Body of pancreas (tissue), 4 donors: ENCODE data around the gene CXXC1.

Experiments
- POLR2A ChIP-seq, 3 donors: fragments of 450-650 bp; IDR thresholded peaks; one replicate each; pipeline ENCODE4 v1.6.1; 2016; ENCODE audit warnings: antibody characterized with exemption in 3 of 3, mild to moderate bottlenecking in 2 of 3
- TF ChIP-seq, protein P1 (sequence below), 7 experiments: fragments of 450-650 bp in 4 of 7; fragments of 200-600 bp in 3 of 7; sonication (generic) in 3 of 7; IDR thresholded peaks; one replicate each; pipeline ENCODE4 v1.5.1; 2016 to 2019; ENCODE audit warnings: antibody characterized with exemption in 7 of 7

- TF ChIP-seq, protein P1, sequence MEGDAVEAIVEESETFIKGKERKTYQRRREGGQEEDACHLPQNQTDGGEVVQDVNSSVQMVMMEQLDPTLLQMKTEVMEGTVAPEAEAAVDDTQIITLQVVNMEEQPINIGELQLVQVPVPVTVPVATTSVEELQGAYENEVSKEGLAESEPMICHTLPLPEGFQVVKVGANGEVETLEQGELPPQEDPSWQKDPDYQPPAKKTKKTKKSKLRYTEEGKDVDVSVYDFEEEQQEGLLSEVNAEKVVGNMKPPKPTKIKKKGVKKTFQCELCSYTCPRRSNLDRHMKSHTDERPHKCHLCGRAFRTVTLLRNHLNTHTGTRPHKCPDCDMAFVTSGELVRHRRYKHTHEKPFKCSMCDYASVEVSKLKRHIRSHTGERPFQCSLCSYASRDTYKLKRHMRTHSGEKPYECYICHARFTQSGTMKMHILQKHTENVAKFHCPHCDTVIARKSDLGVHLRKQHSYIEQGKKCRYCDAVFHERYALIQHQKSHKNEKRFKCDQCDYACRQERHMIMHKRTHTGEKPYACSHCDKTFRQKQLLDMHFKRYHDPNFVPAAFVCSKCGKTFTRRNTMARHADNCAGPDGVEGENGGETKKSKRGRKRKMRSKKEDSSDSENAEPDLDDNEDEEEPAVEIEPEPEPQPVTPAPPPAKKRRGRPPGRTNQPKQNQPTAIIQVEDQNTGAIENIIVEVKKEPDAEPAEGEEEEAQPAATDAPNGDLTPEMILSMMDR (IDR thresholded peaks at IDR 0.05), result no peak
- no peak for TF ChIP-seq POLR2A (IDR thresholded peaks at IDR 0.05)
These were observed 26.5 kb upstream of the CXXC1 start for GRCh38 chr18:50313873-50314460.
